ENCODE measurements around the gene CTBP2.

Gene CTBP2

GRCh38 chr10:125024497-125025234 lies 135.7 kb downstream of the CTBP2 start:
- Histone ChIP-seq H3K4me3 (no peak overlapping the region), H3K27ac (peak overlapping the region; percentile 63 to 96)
- no peak for DNase-seq (ENCODE audit: low spot score)
- no peak for TF ChIP-seq CTCF (IDR thresholded peaks at IDR 0.05)

- DNase-seq (ENCODE audit: low spot score), result no peak
- H3K4me3 ChIP-seq, result peak overlapping the region; percentile 57
- peak overlapping the region; percentile 57 to 96 for H3K27ac ChIP-seq
- no peak for TF ChIP-seq CTCF (IDR thresholded peaks at IDR 0.05)
Observed at GRCh38 chr10:125023862-125024496, 136.4 kb downstream of the CTBP2 start.

- DNase-seq (ENCODE audit: low spot score), result no peak
- no peak for TF ChIP-seq CTCF (IDR thresholded peaks at IDR 0.05)
- peak overlapping the region; percentile 57 to 96 for H3K27ac ChIP-seq
- H3K4me3 ChIP-seq, result peak overlapping the region; percentile 57
Observed at GRCh38 chr10:125023255-125023654, 137.1 kb downstream of the CTBP2 start.

- H3K4me3 ChIP-seq, result no peak overlapping the region
- H3K27ac ChIP-seq, result peak overlapping the region; percentile 35 to 96
- no peak for TF ChIP-seq CTCF (IDR thresholded peaks at IDR 0.05)
- no peak for DNase-seq (ENCODE audit: low spot score)
Observed at GRCh38 chr10:125022671-125023070, 137.7 kb downstream of the CTBP2 start.

- no peak for DNase-seq (ENCODE audit: low spot score)
- peak overlapping the region; percentile 35 to 96 for H3K27ac ChIP-seq
- no peak for TF ChIP-seq CTCF (IDR thresholded peaks at IDR 0.05)
- H3K4me3 ChIP-seq, result no peak overlapping the region
Observed at GRCh38 chr10:125021686-125022344, 138.5 kb downstream of the CTBP2 start.

GRCh38 chr10:125020871-125021270 lies 139.5 kb downstream of the CTBP2 start:
- Histone ChIP-seq H3K27ac (peak overlapping the region in 1 of 2 donors; percentile 96), H3K4me3 (no peak overlapping the region)
- DNase-seq (ENCODE audit: low spot score), result no peak
- no peak for TF ChIP-seq CTCF (IDR thresholded peaks at IDR 0.05)

All from coronary artery (tissue), 2 donors.